BLaER1 (cell line): ENCODE results near the gene VEPH1.

ENCODE experiments used
- H3K27ac ChIP-seq: shearing (Covaris generic); formaldehyde crosslinking; 2 replicates; pipeline ENCODE4 v1.8.1; 2022
- H3K27me3 ChIP-seq: shearing (Covaris generic); formaldehyde crosslinking; 2 replicates; pipeline ENCODE4 v1.8.1; 2022
- H3K36me3 ChIP-seq: shearing (Covaris generic); formaldehyde crosslinking; 2 replicates; pipeline ENCODE4 v1.8.1; 2022
- H3K4me1 ChIP-seq: shearing (Covaris generic); formaldehyde crosslinking; 2 replicates; pipeline ENCODE4 v1.8.1; 2022
- H3K4me2 ChIP-seq: shearing (Covaris generic); formaldehyde crosslinking; 2 replicates; pipeline ENCODE4 v1.8.1; 2022
- H3K4me3 ChIP-seq: shearing (Covaris generic); formaldehyde crosslinking; 2 replicates; pipeline ENCODE4 v1.8.1; 2022
- H3K9ac ChIP-seq: shearing (Covaris generic); formaldehyde crosslinking; 2 replicates; pipeline ENCODE4 v1.8.1; 2022
- H3K9me3 ChIP-seq: shearing (Covaris generic); formaldehyde crosslinking; 2 replicates; pipeline ENCODE4 v1.8.1; 2022
- H4K20me1 ChIP-seq: shearing (Covaris generic); formaldehyde crosslinking; 2 replicates; pipeline ENCODE4 v1.8.1; 2022
- Cebpa-rat ChIP-seq: shearing (Covaris generic); IDR thresholded peaks from 2 replicates; pipeline ENCODE4 v1.8.1; 2022

VEPH1 gene

GRCh38 chr3:157526036-157526435, 22.8 kb upstream of the VEPH1 start:
- no peaks in the 10 kb centered on the region for H3K4me1 ChIP-seq
- H3K9me3 ChIP-seq = no peaks in the 10 kb centered on the region
- no peak overlapping the region for H3K4me3 ChIP-seq
- H3K27ac ChIP-seq = no peak overlapping the region
- no peaks in the 10 kb centered on the region for H3K27me3 ChIP-seq
- H3K36me3 ChIP-seq = no peaks in the 10 kb centered on the region
- H3K9ac ChIP-seq = no peak overlapping the region
- TF ChIP-seq Cebpa-rat = no peak
- H4K20me1 ChIP-seq = no peaks in the 10 kb centered on the region
- H3K4me2 ChIP-seq = no peak overlapping the region

- Histone ChIP-seq H3K27ac (no peak overlapping the region), H3K36me3 (no peaks in the 10 kb centered on the region), H3K27me3 (no peaks in the 10 kb centered on the region), H3K4me2 (no peak overlapping the region), H3K4me3 (no peak overlapping the region), H4K20me1 (no peaks in the 10 kb centered on the region), H3K9ac (no peak overlapping the region), H3K4me1 (no peaks in the 10 kb centered on the region), H3K9me3 (no peaks in the 10 kb centered on the region; the same call in 1 of the 2 replicates)
- no peak for TF ChIP-seq Cebpa-rat
Observed at GRCh38 chr3:157523814-157524213, 20.6 kb upstream of the VEPH1 start.

GRCh38 chr3:157522648-157523047, 19.4 kb upstream of the VEPH1 start:
- Histone ChIP-seq H3K4me1 (no peaks in the 10 kb centered on the region), H3K4me2 (no peak overlapping the region), H3K27me3 (no peaks in the 10 kb centered on the region), H3K36me3 (no peaks in the 10 kb centered on the region), H3K9ac (no peak overlapping the region), H4K20me1 (no peaks in the 10 kb centered on the region), H3K27ac (no peak overlapping the region), H3K4me3 (no peak overlapping the region), H3K9me3 (no peaks in the 10 kb centered on the region; the same call in 1 of the 2 replicates)
- TF ChIP-seq Cebpa-rat = no peak

GRCh38 chr3:157520485-157521150, 17.4 kb upstream of the VEPH1 start:
- Histone ChIP-seq H3K9ac (no peak overlapping the region), H3K27me3 (no peaks in the 10 kb centered on the region), H3K4me1 (no peaks in the 10 kb centered on the region), H3K9me3 (no peaks in the 10 kb centered on the region; the same call in 1 of the 2 replicates), H4K20me1 (no peaks in the 10 kb centered on the region), H3K36me3 (no peaks in the 10 kb centered on the region), H3K4me3 (no peak overlapping the region), H3K4me2 (no peak overlapping the region), H3K27ac (no peak overlapping the region)
- TF ChIP-seq Cebpa-rat = no peak

- Histone ChIP-seq H3K36me3 (no peaks in the 10 kb centered on the region), H3K9ac (no peak overlapping the region), H3K27me3 (no peaks in the 10 kb centered on the region), H3K9me3 (no peaks in the 10 kb centered on the region; the same call in 1 of the 2 replicates), H3K4me1 (no peaks in the 10 kb centered on the region), H4K20me1 (no peaks in the 10 kb centered on the region), H3K27ac (no peak overlapping the region), H3K4me3 (no peak overlapping the region), H3K4me2 (no peak overlapping the region)
- TF ChIP-seq Cebpa-rat = no peak
Observed at GRCh38 chr3:157518881-157519280, 15.7 kb upstream of the VEPH1 start.

- no peaks in the 10 kb centered on the region for H3K27me3 ChIP-seq
- H3K36me3 ChIP-seq = no peaks in the 10 kb centered on the region
- no peak overlapping the region for H3K4me3 ChIP-seq
- no peak overlapping the region for H3K9ac ChIP-seq
- H4K20me1 ChIP-seq = no peaks in the 10 kb centered on the region
- H3K27ac ChIP-seq = no peak overlapping the region
- H3K9me3 ChIP-seq = no peaks in the 10 kb centered on the region; the same call in 1 of the 2 replicates
- no peak for TF ChIP-seq Cebpa-rat
- H3K4me1 ChIP-seq = no peaks in the 10 kb centered on the region
- H3K4me2 ChIP-seq = no peak overlapping the region
Observed at GRCh38 chr3:157516928-157517327, 13.7 kb upstream of the VEPH1 start.

- no peaks in the 10 kb centered on the region for H3K36me3 ChIP-seq
- no peak overlapping the region for H3K27ac ChIP-seq
- no peak for TF ChIP-seq Cebpa-rat
- H3K4me3 ChIP-seq = no peak overlapping the region
- no peak overlapping the region for H3K4me2 ChIP-seq
- H3K4me1 ChIP-seq = no peaks in the 10 kb centered on the region
- no peaks in the 10 kb centered on the region; the same call in 1 of the 2 replicates for H3K9me3 ChIP-seq
- no peaks in the 10 kb centered on the region for H3K27me3 ChIP-seq
- no peaks in the 10 kb centered on the region for H4K20me1 ChIP-seq
- H3K9ac ChIP-seq = no peak overlapping the region
Observed at GRCh38 chr3:157515398-157515797, 12.2 kb upstream of the VEPH1 start.

GRCh38 chr3:157514371-157514895, 11.2 kb upstream of the VEPH1 start:
- no peaks in the 10 kb centered on the region for H3K27me3 ChIP-seq
- H3K9me3 ChIP-seq = no peaks in the 10 kb centered on the region; the same call in 1 of the 2 replicates
- H3K9ac ChIP-seq = no peak overlapping the region
- H3K4me3 ChIP-seq = no peak overlapping the region
- H3K4me1 ChIP-seq = no peaks in the 10 kb centered on the region
- no peaks in the 10 kb centered on the region for H4K20me1 ChIP-seq
- H3K36me3 ChIP-seq = no peaks in the 10 kb centered on the region
- H3K4me2 ChIP-seq = no peak overlapping the region
- TF ChIP-seq Cebpa-rat = no peak
- H3K27ac ChIP-seq = no peak overlapping the region

GRCh38 chr3:157513585-157513984, 10.4 kb upstream of the VEPH1 start:
- Histone ChIP-seq H3K9ac (no peak overlapping the region), H3K4me1 (no peaks in the 10 kb centered on the region), H3K4me3 (no peak overlapping the region), H4K20me1 (no peaks in the 10 kb centered on the region), H3K36me3 (no peaks in the 10 kb centered on the region), H3K27ac (no peak overlapping the region), H3K9me3 (no peaks in the 10 kb centered on the region), H3K4me2 (no peak overlapping the region), H3K27me3 (no peaks in the 10 kb centered on the region)
- no peak for TF ChIP-seq Cebpa-rat

- Histone ChIP-seq H3K4me2 (no peak overlapping the region), H4K20me1 (no peaks in the 10 kb centered on the region), H3K27ac (no peak overlapping the region), H3K4me3 (no peak overlapping the region), H3K9ac (no peak overlapping the region), H3K36me3 (no peaks in the 10 kb centered on the region), H3K27me3 (no peaks in the 10 kb centered on the region), H3K9me3 (no peaks in the 10 kb centered on the region), H3K4me1 (no peaks in the 10 kb centered on the region)
- TF ChIP-seq Cebpa-rat = no peak
Observed at GRCh38 chr3:157512534-157512933, 9.3 kb upstream of the VEPH1 start.
